HepG2 (cell line): ENCODE results near the gene ARAP1. TPM values are rescaled to one million over a fixed set of nuclear protein-coding genes. Genes with fewer than 3 reads are reported as not detected.

Experiments used
- FOXA1 ChIP-seq, 2 experiments: fragments of 450-650 bp in 1 of 2; sonication (generic) in 1 of 2; formaldehyde crosslinking in 1 of 2; IDR thresholded peaks; 2 replicates each; pipeline versions ENCODE4 v1.4.0 to v1.6.1; 2016 to 2020; ENCODE audit warnings: missing genetic modification reagents in 1 of 2
- GFI1 ChIP-seq: sonication (generic); formaldehyde crosslinking; IDR thresholded peaks from 2 replicates; pipeline ENCODE4 v1.5.0; 2020; ENCODE audit warnings: missing genetic modification reagents, mild to moderate bottlenecking, borderline replicate concordance
- KDM5A ChIP-seq: fragments of 200-600 bp; sonication (generic); IDR thresholded peaks from 2 replicates; pipeline ENCODE4 v1.7.0; 2018; ENCODE audit warnings: antibody characterized with exemption, mild to moderate bottlenecking, low read length, borderline replicate concordance
- KDM6A ChIP-seq: IDR thresholded peaks from 2 replicates; pipeline ENCODE4 v1.6.1; 2016; ENCODE audit warnings: low read depth
- MBD4 ChIP-seq: IDR thresholded peaks from 2 replicates; pipeline ENCODE4 v1.6.1; 2012; ENCODE audit warnings: low read length, inconsistent platforms, borderline replicate concordance
- MIER3 ChIP-seq: IDR thresholded peaks from 2 replicates; pipeline ENCODE4 v1.6.1; 2016; ENCODE audit warnings: missing compliant biosample characterization, borderline replicate concordance
- NCOA2 ChIP-seq: sonication (generic); formaldehyde crosslinking; IDR thresholded peaks from 2 replicates; pipeline ENCODE4 v1.8.0; 2022; ENCODE audit warnings: inconsistent platforms
- NR2C2 ChIP-seq: sonication (generic); formaldehyde crosslinking; IDR thresholded peaks from 2 replicates; pipeline ENCODE4 v1.4.0; 2020; ENCODE audit warnings: missing genetic modification reagents, mild to moderate bottlenecking, moderate library complexity, borderline replicate concordance
- SNRNP70 ChIP-seq: fragments of 200-400 bp; formaldehyde crosslinking; IDR thresholded peaks from 2 replicates; pipeline ENCODE4 v1.6.1; 2017; ENCODE audit warnings: mild to moderate bottlenecking, low read depth, low read length, moderate library complexity
- SRSF1 ChIP-seq: fragments of 200-400 bp; formaldehyde crosslinking; optimal IDR thresholded peaks from 2 replicates; pipeline ENCODE3; 2017; ENCODE audit warnings: mild to moderate bottlenecking, low read depth, low read length, moderate library complexity
- TIGD3 ChIP-seq: sonication (generic); formaldehyde crosslinking; IDR thresholded peaks from 2 replicates; pipeline ENCODE4 v1.5.1; 2020; ENCODE audit warnings: mild to moderate bottlenecking, missing genetic modification reagents, borderline replicate concordance
- ZGPAT ChIP-seq: IDR thresholded peaks from 2 replicates; pipeline ENCODE4 v1.6.1; 2016; ENCODE audit warnings: mild to moderate bottlenecking
- ZNF362 ChIP-seq: sonication (generic); formaldehyde crosslinking; IDR thresholded peaks from 2 replicates; pipeline ENCODE4 v1.4.0; 2020; ENCODE audit warnings: missing genetic modification reagents, mild to moderate bottlenecking, borderline replicate concordance
- ZNF530 ChIP-seq: sonication (generic); formaldehyde crosslinking; IDR thresholded peaks from 2 replicates; pipeline ENCODE4 v1.5.0; 2020; ENCODE audit warnings: low read depth, mild to moderate bottlenecking, missing genetic modification reagents
- ZNF660 ChIP-seq: sonication (generic); formaldehyde crosslinking; IDR thresholded peaks from 2 replicates; pipeline ENCODE4 v1.5.1; 2020; ENCODE audit warnings: mild to moderate bottlenecking, low read depth, missing genetic modification reagents, borderline replicate concordance
- ZNF788 ChIP-seq: sonication (generic); formaldehyde crosslinking; IDR thresholded peaks from 2 replicates; pipeline ENCODE4 v1.5.0; 2020; ENCODE audit warnings: mild to moderate bottlenecking, missing genetic modification reagents, borderline replicate concordance
- polyA plus RNA-seq, 8 experiments: library from polyadenylated mRNA; depleted of rRNA in 3 of 8; stranded (reverse) in 7 of 8; unstranded in 1 of 8; fragments of >200 nt; fragmentation: Illumina TruSeq in 4 of 8; extraction: Trizol in 4 of 8; gene quantifications; 2 replicates each; pipeline versions ENCODE4 v1.2.1 to v1.2.3, GENCODE V29; 2011 to 2016; ENCODE audit warnings: low read depth in 4 of 8, missing spikeins in 1 of 8, mixed read lengths in 1 of 8; ENCODE audit not compliant: insufficient read depth in 1 of 8
- total RNA-seq, 5 experiments: library from RNA; depleted of rRNA; stranded (reverse); fragments of >200 nt; fragmentation: Illumina TruSeq; extraction: Trizol; gene quantifications; 2 replicates each; pipeline ENCODE4 v1.2.3, GENCODE V29; 2016; ENCODE audit warnings: low read depth in 1 of 5
- TF ChIP-seq, protein P1 (sequence below): IDR thresholded peaks from 2 replicates; pipeline ENCODE4 v1.6.1; 2012; ENCODE audit warnings: low read depth, low read length, improper control_type of control experiment
- TF ChIP-seq, protein P2 (sequence below): sonication (generic); formaldehyde crosslinking; IDR thresholded peaks from 2 replicates; pipeline ENCODE4 v1.5.1; 2020; ENCODE audit warnings: missing genetic modification reagents, mild to moderate bottlenecking, borderline replicate concordance
- TF ChIP-seq, protein P3 (sequence below): sonication (generic); formaldehyde crosslinking; IDR thresholded peaks from 2 replicates; pipeline ENCODE4 v1.4.0; 2020; ENCODE audit warnings: missing genetic modification reagents

ARAP1 gene
- total and polyA plus RNA-seq, 2 of the 13 experiments (the other 11 are each of a cell fraction or from before 2014, with no cell fraction given) = 43.2 to 55.5 TPM

DNA sequence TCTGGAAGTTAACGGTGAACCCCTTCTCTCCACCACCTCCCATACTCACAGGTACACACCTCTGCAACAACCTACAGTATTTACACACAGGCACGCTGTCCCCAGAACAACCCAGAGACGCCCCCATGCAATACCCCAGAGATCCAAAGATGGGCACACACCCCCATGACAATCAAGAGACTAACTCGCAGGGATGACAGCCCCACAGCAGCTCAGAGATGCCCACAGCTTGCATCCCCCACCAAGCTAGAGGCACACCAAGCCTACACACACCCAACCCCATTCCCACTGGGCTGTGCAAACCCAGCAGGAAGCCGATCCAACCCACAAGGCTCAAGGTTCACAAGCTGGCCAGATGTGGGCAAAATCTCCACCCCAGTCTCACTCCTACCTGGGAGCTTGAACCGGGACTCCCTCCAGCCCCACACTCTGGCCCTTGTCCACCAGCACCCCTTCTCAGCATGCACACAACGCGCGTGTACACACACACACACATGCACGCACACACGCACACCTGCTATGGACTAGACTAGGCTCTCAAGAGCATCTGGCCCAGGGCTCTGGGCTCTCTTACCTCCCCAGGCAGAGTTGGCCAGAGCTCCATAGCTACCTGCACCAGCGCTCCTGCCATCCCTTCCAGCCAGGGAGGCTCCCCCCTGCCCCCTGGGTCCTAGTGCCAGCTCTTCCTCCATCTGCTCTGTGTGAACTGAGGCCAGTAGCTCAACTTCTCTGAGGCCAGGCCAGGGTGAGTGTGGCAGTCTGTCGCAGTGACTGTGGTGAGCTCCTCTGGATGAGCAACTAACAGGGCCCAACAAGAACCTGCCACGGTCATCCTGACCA, 30.1 kb upstream of the ARAP1 start (continued):
- TF ChIP-seq NCOA2 (CRISPR knock-in tag) (no peak), NR2C2 (peak; percentile 41; the same call in 1 of the 2 replicates), MIER3 (CRISPR knock-in tag) (no peak), ZNF788 (CRISPR knock-in tag) (peak; percentile 72), TIGD3 (no peak; the same call in 1 of the 2 replicates), SNRNP70 (no peak), FOXA1 (IDR thresholded peaks at IDR 0.05) (no peak), FOXA1 (CRISPR knock-in tag; IDR thresholded peaks at IDR 0.05) (0 out of 2 replicates have a peak, but pooled peaks have one; percentile 35), MBD4 (no peak), ZNF660 (CRISPR knock-in tag) (no peak; the same call in 1 of the 2 replicates), GFI1 (CRISPR knock-in tag) (0 out of 2 replicates have a peak, but pooled peaks have one; percentile 16), ZNF362 (no peak), KDM6A (no peak), ZGPAT (CRISPR knock-in tag) (no peak; the same call in 1 of the 2 replicates), KDM5A (no peak; the same call in 1 of the 2 replicates), ZNF530 (CRISPR knock-in tag) (no peak), SRSF1 (no peak)
- TF ChIP-seq, protein P1, sequence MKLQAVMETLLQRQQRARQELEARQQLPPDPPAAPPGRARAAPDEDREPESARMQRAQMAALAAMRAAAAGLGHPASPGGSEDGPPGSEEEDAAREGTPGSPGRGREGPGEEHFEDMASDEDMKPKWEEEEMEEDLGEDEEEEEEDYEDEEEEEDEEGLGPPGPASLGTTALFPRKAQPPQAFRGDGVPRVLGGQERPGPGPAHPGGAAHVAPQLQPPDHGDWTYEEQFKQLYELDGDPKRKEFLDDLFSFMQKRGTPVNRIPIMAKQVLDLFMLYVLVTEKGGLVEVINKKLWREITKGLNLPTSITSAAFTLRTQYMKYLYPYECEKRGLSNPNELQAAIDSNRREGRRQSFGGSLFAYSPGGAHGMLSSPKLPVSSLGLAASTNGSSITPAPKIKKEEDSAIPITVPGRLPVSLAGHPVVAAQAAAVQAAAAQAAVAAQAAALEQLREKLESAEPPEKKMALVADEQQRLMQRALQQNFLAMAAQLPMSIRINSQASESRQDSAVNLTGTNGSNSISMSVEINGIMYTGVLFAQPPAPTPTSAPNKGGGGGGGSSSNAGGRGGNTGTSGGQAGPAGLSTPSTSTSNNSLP = no peak
- TF ChIP-seq, protein P2, sequence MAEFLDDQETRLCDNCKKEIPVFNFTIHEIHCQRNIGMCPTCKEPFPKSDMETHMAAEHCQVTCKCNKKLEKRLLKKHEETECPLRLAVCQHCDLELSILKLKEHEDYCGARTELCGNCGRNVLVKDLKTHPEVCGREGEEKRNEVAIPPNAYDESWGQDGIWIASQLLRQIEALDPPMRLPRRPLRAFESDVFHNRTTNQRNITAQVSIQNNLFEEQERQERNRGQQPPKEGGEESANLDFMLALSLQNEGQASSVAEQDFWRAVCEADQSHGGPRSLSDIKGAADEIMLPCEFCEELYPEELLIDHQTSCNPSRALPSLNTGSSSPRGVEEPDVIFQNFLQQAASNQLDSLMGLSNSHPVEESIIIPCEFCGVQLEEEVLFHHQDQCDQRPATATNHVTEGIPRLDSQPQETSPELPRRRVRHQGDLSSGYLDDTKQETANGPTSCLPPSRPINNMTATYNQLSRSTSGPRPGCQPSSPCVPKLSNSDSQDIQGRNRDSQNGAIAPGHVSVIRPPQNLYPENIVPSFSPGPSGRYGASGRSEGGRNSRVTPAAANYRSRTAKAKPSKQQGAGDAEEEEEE (CRISPR knock-in tag) = no peak
- TF ChIP-seq, protein P3, sequence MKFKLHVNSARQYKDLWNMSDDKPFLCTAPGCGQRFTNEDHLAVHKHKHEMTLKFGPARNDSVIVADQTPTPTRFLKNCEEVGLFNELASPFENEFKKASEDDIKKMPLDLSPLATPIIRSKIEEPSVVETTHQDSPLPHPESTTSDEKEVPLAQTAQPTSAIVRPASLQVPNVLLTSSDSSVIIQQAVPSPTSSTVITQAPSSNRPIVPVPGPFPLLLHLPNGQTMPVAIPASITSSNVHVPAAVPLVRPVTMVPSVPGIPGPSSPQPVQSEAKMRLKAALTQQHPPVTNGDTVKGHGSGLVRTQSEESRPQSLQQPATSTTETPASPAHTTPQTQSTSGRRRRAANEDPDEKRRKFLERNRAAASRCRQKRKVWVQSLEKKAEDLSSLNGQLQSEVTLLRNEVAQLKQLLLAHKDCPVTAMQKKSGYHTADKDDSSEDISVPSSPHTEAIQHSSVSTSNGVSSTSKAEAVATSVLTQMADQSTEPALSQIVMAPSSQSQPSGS (CRISPR knock-in tag) = no peak
